Fibroblast of skin of right biceps (primary cell): ENCODE data around the gene LYZ.

Source experiments
- DNase-seq: peaks from one replicate; pipeline ENCODE4 v3.0.0-alpha.2; 2013

LYZ gene

DNA sequence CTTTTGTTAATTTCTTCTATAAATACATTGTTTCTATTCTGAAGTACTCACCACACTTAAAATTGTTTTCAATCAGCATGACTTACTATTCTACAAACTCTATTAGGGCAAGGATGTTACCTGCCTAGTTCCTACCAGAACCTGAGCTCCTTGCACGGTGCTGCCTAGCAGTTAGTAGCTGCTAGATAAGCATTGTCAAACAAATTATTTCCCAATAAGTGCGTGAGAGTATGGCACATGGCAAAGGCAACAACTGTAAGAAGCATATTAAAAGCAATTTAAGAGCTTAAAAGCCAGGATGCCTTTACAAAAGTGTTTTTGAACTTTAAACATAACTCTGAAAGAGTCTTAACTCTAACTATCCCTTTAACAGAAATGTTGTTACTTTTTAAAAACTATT lies 8.2 kb upstream of the LYZ start:
- DNase-seq = no peak

DNA sequence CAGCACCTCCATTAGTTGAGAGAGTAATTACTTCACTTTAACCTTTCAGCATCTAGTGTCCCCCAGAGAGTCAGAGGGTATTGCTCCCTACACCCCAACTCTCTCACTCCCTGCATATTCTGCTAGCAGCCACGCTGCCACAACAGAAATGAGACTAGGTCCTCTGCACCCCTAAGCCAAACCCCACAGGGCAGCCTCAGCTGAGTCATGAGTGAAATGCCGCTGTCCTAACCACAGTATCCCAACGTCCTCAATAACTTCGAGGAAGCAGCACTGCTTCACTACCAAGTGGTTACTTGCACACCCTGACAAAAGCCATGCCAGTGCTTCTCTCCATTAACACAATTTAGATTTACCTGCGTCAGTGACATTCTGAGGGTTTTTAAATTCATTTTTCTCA lies 6.9 kb upstream of the LYZ start:
- DNase-seq = no peak

DNA sequence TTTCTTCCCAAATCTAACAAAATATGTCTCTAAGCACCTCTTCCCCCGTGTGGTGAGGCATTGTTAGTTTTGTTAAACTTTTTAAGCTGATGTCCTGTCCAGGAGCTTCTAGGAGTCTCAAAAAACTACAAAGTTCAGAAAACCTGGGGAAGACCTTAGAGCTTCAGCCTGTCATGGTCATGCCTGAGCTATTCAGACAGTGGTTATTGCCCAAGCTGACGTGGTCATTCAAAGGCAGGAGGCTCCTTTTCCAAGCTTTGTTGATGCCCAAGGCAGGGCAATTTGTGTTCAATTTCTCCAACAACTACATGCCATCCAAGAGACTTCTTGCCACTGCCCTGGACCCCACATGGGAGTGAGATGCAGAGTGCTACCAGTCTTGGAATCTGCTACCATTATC lies 5.8 kb upstream of the LYZ start:
- no peak for DNase-seq

DNA sequence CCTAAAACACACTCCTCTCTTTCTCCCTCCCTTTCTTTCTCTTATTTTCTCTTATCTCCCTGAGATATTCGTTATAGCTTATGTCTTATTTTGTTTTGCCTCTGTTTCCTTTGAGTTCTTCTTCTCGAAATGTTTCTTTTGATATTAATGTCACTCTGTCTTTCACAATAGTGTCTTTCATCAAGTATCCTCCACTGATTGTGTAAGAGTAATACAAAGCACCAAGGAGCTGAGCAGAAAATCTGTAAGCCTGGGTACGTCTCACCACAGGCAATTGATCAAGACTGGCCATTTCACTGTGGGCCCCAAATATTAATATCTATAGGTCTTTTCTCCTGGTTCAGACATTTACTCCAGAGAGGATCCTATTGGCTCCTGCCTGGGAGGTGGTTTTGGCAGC lies 4.8 kb upstream of the LYZ start:
- no peak for DNase-seq

DNA sequence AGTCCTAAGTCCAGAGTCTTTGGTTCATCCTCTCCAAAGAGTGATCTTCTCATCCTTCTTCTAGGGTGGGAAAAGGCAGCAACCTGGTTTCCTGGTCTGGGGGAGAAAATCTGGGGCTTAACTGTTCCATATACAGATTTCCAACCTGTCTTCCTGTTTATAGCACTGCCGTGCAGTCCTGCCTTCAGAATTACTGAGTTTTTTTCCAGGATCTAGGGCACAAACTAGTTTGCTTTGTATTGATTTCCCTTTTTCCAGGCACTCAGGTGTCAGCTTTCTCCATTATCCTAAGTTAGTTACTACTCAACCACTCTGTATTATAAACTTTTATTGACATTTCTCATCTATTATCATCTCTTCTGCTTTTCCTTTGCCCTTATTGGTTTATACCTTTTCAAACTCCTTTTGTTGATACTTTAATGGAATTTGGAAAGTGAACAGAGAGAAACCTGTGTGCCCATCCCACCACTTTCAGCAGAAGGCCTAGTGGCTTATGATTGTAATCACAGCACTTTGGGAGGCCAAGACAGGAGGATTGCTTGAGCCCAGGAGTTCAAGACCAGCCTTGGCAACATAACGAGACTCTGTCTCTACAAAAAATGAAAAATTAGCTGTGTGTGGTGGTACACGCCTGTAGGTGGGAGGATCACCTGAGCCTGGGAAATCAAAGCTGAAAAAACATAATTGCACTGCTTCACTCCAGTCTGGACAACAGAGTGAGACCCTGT lies 4.1 kb upstream of the LYZ start:
- no peak for DNase-seq

DNA sequence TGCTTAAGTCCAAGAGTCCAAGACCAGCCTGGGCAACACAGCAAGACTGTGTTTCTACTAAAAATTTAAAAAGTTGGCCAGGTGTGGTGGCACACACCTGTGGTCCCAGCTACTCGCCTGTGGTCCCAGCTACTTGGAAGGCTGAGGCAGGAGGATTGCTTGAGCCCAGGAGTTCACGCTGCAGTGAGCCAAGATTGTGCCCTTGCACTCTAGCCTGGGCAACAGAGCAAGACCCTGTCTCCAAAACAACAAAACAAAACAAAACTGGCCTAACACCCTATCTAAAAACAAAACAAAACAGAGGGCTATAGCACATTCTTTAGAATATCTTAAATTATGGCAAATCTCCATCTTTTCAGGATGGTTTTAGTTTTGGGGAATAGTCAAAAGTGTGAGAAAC lies 3.1 kb upstream of the LYZ start:
- DNase-seq = no peak

DNA sequence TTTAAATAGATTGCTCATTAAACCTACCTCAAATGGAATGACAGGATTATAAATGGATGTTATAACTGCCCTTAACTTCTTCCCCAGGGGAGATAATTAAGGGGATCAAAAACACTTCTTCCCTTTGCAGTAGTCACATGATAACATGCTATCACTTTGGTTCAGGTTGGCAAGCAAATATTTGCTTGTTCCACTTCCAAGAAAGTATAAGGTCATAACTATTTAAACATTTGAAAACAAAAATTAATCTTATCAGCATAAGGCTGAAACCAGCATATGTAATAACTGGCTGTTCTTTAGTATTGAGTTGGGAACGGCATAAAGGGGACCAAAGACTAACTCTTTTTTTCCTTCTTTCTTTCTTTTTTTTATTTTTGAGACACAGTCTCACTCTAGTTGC lies 2.4 kb upstream of the LYZ start:
- no peak for DNase-seq

DNA sequence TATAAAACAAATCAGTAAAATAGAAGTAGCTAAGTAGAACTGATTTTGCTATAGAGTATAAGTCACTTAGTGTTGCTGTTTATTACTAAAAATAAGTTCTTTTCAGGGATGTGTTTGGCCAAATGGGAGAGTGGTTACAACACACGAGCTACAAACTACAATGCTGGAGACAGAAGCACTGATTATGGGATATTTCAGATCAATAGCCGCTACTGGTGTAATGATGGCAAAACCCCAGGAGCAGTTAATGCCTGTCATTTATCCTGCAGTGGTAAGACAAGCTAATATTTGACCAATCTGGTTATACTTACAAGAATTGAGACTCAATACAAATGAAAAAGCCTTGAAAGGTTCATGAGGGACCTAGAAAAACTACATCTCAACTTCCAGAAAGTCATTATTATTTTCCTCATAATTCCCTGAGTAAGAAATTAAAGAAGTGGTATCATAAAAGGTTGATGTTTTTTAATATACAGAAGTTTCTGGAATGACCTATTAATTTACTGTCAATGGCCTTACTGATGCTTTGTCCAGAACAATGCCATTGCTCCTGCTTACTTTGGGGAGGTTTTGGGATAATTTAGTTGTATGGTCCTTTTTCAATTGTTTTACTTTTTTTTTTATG lies 1.9 kb downstream of the LYZ start:
- no peak for DNase-seq

DNA sequence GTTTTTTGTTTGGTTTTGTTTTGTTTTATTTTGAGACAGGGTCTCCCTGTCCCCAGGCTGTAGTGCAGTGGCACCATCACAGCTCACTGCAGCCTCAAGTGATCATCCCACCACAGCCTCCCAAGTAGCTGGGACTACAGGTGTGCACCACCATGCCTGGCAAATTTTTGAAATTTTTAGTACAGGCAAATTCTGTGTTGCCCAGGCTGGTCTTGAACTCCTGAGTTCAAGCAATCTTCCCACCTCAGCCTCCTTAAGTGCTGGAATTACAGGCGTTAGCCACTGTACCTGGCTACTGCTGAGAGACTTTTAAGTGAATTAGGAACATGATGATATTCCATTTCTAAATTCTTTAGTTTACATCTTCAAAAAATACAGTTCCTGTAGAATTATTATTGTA lies 2.6 kb downstream of the LYZ start:
- DNase-seq = no peak

DNA sequence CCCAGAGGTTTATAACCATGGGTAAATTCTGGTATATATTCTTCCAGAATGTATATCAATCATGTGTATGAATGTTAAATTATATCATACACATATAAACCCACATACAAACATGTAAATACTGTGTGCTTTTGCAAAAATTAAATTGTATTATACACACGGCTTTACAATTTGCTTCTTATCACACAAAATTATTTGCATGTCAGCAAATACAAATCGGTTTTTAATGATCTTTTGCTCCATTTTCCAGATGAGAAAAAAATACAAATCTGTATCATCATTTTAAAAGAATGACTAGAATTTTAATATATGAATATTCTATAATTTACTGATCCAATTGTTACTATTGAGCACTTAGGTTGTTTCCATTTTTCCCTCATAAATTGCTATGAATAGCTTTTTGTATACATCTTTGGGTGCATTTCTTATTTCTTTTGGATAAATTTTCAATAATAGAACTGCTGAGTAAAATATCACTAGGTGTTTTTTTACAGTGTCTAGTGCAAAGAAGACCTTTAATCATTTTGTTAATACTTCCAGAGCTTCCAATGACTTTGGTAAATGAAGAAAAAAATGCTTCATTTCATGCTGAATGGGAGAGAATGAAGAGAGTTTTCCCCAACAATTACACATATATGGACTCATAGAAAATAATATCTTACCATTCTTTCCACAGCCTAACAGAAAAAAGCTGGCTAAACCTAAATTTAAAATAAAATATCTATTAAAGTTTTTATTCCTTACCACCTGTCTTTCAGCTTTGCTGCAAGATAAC lies 3.5 kb downstream of the LYZ start:
- no peak for DNase-seq

DNA sequence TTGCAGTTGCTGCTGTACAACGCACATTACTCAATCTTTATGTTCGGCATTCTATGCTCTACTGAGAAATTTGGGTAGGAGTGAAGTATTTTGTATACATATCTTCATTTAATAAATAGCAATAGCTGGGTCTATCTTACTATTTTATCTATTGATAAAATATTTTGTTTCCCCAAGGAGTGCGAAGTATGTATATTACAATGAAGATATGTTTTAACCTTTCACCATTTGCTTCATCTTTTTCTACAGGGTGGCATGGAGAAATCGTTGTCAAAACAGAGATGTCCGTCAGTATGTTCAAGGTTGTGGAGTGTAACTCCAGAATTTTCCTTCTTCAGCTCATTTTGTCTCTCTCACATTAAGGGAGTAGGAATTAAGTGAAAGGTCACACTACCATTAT lies 4.7 kb downstream of the LYZ start:
- no peak for DNase-seq

DNA sequence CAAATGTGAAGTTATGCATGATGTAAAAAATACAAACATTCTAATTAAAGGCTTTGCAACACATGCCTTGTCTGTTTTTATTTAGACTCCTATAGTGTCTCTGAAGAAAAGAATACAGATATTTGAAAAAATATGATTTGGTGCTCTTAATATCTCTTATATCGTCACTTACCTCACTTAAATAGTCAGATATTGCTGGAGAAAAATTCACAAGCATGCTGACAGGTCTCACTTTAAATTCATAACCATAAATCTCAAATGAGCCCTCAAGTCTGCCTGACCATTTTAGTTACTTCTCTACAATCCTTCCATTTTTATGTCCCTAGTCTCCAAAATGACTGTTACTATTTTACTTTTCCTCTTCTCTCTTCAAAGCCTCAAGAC lies 6.0 kb downstream of the LYZ start:
- DNase-seq = no peak

DNA sequence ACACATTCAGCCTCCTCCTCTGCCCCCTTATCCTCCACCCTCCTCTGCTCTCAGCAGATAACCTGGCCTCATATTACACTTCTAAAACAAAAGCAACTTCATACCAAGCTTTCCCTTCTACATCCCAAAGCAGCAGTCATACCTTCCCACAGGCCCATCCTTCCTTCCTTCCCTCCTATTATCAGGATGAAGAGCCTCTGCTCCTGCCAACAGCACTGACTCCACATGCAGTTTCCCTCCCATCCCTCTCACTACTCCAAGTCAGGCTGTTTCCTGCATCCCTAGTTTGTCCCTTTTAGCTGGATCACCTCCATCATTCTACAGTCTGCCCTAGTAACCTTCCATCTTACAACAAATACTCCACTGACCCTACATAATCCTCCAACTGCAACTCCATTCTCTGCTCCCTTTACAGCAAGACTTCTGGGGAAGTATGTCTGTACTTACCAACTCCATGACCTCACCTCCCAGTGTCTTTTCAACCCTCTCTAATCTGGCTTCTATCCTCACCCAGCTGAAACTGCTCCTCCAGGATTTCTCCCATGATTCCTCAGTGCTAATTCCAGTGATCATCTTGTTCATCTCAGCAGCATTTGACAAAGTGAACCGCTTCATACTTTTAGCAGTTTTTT lies 6.5 kb downstream of the LYZ start:
- no peak for DNase-seq

DNA sequence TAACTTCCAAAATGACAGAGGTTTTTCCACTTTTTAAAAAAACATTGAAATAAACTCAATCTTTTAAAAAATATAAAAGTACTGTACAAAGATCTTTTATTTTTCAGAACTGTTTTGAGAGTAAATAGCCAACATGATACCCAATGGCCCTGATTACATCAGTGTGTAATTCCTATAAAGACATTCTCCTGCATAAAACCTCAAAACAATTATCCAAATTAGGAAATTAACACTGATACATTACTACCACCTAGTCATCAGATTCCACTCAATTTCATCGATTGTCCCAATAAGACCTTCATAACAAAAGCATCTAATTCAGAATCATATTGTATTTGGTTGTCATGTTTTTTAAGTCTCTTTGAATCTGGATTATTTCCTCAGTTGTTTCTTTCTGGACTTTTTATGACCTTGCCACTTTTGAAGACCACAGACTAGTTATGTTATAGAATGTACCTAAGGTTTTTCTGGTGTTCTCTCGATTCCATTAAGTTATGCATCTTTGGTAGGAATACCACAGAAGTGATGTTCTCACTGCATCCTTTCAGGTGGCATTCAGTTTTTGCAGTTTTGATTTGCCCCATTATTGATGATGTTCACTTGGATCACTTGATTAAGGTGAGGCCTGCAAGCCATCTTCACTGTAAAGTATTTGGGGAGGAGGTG lies 7.3 kb downstream of the LYZ start:
- no peak for DNase-seq

DNA sequence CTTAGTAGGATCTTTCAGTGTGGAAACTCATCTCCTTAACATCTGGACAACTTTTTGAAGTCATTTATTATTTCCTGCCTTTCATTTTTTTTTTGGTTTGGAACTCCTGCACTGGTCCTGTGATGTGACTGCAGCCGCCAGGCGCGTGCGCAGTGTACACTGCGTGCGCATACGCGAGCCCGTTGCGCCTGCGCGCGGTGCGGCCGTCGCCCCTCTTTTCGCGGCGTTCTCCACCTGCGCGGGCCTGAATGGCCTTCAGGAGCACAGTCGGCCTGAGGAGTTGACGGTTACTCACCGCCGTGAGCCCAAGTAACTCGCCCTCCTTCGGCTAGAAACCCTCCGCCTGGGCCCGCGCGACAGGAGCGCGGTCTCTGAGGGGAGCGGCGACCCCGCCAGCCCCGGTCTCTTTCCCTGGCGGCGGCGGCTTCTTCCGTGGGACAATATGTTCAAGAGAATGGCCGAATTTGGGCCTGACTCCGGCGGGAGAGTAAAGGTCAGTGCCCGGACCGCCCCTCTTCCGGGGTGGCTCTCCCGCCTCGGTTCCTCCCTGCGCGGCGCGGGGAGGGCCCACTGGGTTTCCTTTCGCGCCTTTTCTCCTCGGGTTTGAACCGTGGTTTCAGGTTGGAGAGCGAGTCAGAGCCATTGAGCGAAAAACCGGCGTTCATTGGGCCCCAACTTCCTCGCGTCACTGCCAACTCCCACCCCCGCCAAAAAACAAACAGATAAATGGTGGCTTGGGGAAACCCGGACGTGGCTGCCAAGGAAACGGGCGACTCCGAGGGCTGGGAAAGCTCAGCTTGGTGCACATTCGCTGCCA lies 11.6 kb downstream of the LYZ start, which contains the start of gene YEATS4:
Gene YEATS4 (plus strand): TSS at position 213 of the 817 bp plus-strand sequence. CDS start 230 bp downstream, at position 443.
- peak; percentile 92 for DNase-seq

DNA sequence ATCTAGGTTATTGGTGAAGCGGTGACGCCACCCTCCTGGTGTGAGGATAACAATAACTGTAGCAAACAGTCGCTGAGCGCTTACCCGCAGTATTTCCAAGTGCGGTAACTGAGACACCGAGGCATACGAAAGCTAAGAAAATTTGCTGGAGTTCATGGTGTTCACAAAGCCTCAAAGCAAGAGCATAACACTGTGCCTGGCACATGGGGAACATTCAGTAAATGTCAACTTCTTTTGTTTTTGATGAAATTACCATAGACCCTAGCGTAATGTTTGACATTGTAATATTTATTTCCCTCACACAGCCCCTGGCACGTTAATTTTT lies 12.1 kb downstream of the LYZ start:
- no peak for DNase-seq

DNA sequence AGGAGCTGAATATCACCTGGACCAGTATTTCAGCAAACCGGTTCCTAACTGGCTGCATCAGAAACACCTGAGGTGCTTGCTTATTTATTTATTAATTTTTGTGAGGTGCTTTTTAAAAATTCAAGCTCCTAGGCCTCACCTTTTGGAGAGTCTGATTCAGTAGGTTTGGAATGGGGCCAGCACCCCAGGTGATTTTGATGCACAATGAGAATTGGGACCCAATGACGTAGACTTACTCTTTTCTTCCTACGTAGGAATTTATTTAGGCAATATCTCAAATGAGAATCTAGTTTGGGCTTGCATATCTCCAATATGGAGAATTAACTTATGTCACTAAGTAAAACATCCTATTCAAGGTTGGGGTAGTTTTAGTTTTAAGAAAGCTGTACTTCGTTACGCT lies 18.6 kb downstream of the LYZ start:
- DNase-seq = no peak

DNA sequence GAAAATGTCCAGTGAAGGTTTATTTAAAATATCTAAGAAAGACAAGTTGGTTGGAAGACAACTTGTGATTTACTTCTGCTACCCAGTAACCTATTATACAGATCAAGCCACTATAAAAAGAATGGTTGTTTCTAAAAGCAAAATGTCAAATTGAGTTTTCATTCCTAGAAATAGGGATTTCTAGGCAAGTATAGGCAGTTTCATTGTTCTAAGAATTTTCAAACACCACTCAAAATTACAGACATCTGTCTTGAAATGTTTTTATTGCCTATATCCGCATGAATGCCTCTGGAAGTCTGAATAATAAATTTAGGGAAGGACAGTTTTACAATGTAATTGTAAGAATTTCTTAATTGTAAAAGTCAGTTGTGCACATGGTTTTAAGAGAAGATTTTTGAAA lies 20.0 kb downstream of the LYZ start:
- no peak for DNase-seq

DNA sequence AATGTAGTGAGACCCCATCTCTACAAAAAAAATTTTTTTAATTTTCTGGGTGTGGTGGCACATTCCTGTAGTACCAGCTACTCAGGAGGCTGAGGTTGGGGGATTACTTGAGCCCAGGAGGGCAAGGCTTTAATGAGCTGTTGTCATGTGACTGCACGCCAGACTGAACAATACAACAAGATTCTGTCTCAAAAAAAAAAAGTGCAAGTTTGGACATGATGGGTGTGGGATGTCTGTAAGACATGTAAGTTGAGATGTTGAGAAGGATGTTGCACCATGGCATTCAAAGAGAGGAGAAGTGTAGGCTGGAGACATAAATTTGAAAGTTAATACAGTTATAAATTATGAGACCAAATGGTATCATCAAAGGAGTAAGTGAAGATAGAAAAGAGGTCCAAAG lies 34.9 kb downstream of the LYZ start:
- DNase-seq = no peak

DNA sequence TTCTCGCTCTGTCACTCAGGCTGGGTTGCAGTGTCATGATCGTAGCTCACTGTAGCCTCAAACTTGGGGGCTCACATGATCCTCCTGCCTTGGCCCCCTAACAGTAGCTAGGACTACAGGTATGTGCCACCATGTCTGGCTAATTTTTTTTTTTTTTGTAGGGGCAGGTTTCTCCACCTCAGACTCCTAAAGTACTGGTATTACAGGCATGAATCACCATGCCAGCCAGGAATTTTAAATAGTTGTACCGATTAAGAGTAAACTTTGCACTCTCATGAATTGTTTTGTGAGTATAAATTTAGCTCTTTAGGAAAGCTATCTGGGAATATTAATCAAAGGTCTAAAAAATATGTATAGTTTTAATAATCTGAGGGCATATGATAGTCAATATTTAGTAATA lies 36.9 kb downstream of the LYZ start:
- DNase-seq = no peak

DNA sequence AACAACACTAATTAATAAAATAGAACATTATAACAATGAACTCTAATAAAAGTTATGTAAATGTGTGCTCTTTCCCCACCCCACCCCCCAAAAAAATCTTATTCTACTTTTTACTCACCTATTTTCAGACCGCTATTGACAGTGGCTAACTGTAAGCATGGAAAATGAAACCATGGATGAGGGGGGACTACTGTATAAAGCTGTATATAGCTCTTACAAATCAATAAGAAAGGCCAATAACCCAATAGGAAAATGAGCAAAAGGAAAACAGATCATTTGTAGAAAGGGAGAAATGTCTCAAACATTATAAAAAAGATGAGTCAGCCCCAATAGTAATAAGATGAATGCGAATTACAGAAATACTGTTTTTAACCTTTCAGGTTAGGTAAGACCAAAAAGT lies 38.7 kb downstream of the LYZ start:
- DNase-seq = no peak

DNA sequence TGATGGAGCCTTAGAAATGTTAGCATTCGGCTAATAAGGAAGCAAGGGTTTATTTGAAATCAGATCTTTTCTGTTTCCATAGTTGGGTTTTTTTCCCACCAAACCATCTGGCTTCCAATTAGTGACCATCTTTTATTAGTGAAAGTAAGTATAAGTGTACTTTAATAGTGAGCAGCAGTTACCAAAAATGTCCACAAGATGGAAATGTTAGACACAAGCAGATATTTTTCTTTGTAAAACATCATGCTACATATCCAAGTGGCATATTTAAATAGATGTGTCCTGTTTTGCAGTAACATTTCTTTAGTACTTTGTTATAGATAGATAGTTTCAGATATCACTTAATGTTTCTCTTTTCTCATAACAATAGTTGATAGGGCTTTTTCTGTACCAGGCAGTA lies 40.2 kb downstream of the LYZ start:
- peak; percentile 64 for DNase-seq
